ENCODE results near the gene ZRANB1.

The ZRANB1 gene

GRCh38 chr10:124921261-124921660 is 20.7 kb upstream of the ZRANB1 start:
- no peak for DNase-seq (ENCODE audit: low read depth)

- no peak for DNase-seq (ENCODE audit: low read depth)
Measured at GRCh38 chr10:124923684-124924083, 18.2 kb upstream of the ZRANB1 start.

- no peak for DNase-seq (ENCODE audit: low read depth)
Measured at GRCh38 chr10:124926548-124926947, 15.4 kb upstream of the ZRANB1 start.

DNA sequence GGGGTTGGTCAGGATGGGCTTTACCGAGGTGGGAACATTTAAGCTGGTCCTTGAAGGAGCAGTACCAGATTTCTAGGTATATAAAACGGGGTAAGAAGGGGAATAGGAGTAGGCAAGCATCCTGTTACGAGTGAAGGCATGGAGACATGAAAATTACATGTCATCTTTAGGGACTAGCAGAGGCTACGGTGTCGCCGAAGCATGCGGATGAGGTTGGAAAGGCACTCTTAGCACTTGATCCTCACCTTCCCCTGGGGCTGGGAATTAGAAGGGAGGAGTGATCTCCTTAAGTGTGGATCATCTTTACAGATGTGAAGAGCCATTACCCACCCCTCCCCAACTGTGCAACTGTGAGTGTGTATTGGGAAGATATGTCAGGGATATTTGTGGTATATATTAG is 13.8 kb upstream of the ZRANB1 start:
- no peak for DNase-seq (ENCODE audit: low read depth)

- DNase-seq (ENCODE audit: low read depth): no peak
Measured at GRCh38 chr10:124928545-124928944, 13.4 kb upstream of the ZRANB1 start.

GRCh38 chr10:124935946-124936345 is 6.0 kb upstream of the ZRANB1 start:
- DNase-seq (ENCODE audit: low read depth): no peak

DNA sequence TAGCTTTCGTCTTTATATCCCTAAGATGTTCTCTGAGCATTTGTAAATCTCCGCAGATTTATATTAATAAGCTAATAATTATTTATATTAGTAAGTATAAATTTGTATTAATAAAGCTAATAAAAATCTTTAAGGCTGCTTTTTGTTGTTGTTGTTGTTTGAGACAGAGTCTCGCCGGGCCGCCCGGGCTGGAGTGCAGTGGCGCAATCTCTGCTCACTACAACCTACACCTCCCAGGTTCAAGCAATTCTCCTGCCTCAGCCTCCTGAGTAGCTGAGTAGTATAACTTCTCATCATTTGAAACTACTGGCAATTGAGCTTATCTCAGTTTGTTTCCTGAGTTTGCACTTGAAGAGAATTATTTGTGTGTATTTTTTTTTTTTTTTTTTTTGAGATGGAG is 5.1 kb upstream of the ZRANB1 start:
- DNase-seq (ENCODE audit: low read depth): no peak

- DNase-seq (ENCODE audit: low read depth): no peak
Measured at GRCh38 chr10:124939290-124939689, 2.6 kb upstream of the ZRANB1 start.

DNA sequence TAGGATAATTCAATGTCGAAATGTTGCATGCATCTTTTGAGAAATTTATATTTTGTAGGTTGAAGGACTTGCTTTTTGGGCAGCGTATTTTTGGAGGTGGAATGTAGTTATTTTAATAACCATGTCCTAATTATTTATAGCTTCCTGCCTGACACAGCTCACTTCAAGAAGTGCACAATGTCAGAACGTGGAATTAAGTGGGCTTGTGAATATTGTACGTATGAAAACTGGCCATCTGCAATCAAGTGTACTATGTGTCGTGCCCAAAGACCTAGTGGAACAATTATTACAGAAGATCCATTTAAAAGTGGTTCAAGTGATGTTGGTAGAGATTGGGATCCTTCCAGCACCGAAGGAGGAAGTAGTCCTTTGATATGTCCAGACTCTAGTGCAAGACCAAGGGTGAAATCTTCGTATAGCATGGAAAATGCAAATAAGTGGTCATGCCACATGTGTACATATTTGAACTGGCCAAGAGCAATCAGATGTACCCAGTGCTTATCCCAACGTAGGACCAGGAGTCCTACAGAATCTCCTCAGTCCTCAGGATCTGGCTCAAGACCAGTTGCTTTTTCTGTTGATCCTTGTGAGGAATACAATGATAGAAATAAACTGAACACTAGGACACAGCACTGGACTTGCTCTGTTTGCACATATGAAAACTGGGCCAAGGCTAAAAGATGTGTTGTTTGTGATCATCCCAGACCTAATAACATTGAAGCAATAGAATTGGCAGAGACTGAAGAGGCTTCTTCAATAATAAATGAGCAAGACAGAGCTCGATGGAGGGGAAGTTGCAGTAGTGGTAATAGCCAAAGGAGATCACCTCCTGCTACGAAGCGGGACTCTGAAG is 620 bp downstream of the ZRANB1 start:
- peak; percentile 21 for DNase-seq (ENCODE audit: low read depth)

DNA sequence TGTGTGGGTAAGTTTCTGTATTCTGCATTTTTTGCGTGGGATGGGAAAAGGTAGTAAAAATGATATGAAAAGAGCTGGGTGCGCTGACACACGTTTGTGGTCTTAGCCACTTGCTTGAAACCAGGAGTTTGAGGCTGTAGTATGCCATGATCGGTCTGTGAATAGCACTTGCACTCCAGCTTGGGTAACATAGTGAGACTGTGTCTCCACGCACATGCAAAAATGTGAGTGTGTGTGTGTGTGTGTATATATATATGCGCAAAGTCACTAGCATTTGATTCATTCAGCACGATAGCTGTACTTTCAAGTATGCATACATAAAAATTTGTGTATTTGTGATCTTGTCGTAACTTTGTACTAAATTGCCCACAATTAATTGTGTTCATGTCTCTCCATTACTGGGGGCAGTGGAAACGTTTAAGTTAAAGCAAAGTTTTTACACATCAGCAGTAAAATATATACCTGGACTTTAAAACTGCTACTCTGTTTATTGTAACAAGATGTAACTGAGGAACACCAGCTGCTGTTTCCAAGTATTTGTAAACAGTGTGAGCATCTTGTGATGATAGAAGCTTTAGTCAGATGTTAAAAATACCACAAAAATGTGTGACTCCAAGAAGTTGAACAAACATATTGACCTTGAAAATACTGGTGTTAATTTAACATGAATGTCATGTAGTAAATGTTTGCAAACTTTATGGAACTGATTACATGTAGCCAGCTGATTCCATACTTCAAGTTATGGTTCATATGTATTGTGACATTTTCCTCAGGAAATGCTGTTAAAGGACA is 1.6 kb downstream of the ZRANB1 start:
- DNase-seq (ENCODE audit: low read depth): peak; percentile 94

GRCh38 chr10:124944982-124945381 is 3.1 kb downstream of the ZRANB1 start:
- DNase-seq (ENCODE audit: low read depth): peak; percentile 86

DNA sequence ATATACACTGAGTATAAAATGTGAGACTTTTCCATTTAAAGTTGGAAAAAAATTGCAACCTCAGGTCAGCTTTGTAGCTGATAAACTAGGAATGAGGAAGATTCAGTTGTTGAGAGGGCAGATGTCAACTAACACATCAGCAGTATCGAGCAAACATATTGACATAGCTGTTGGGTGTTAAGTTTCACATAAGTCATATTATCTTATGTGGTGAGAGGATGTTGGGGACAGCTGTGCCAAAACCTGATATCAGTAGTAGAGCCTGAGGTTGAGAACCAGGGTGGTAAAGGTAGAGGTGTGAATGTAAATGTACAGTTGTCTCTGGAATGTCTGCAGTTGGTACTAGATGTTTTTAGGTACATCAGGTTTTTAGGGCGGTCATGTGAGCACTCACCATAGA is 5.0 kb downstream of the ZRANB1 start:
- DNase-seq (ENCODE audit: low read depth): no peak

GRCh38 chr10:124949543-124949942 is 7.6 kb downstream of the ZRANB1 start:
- DNase-seq (ENCODE audit: low read depth): peak; percentile 64

GRCh38 chr10:124952123-124952522 is 10.2 kb downstream of the ZRANB1 start:
- DNase-seq (ENCODE audit: low read depth): no peak

- DNase-seq (ENCODE audit: low read depth): no peak
Measured at GRCh38 chr10:124953421-124953820, 11.5 kb downstream of the ZRANB1 start.

- DNase-seq (ENCODE audit: low read depth): peak; percentile 43
Measured at GRCh38 chr10:124955243-124955642, 13.3 kb downstream of the ZRANB1 start.

DNA sequence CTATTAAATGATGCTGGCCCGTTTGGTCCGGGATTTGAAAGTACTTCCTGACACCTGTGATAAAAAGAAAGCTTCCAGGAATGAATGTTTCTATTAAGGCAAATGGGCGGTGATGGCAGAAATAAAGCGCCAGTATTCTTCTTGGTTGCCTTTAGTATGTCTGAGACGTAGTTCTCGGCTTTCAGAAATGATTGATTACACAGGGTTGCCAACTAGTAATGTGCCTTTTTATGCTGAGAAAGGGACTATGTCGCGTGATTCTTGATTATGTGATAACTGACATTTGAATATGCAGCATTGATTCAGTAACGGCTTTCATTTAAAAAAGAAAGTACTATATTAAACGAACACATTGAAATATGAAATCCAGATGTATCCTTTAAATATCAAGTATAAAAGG is 13.9 kb downstream of the ZRANB1 start:
- no peak for DNase-seq (ENCODE audit: low read depth)

- peak; percentile 79 for DNase-seq (ENCODE audit: low read depth)
Measured at GRCh38 chr10:124956764-124957163, 14.8 kb downstream of the ZRANB1 start.

- DNase-seq (ENCODE audit: low read depth): no peak
Measured at GRCh38 chr10:124957404-124957947, 15.6 kb downstream of the ZRANB1 start.

GRCh38 chr10:124959564-124959963 is 17.6 kb downstream of the ZRANB1 start:
- no peak for DNase-seq (ENCODE audit: low read depth)

DNA sequence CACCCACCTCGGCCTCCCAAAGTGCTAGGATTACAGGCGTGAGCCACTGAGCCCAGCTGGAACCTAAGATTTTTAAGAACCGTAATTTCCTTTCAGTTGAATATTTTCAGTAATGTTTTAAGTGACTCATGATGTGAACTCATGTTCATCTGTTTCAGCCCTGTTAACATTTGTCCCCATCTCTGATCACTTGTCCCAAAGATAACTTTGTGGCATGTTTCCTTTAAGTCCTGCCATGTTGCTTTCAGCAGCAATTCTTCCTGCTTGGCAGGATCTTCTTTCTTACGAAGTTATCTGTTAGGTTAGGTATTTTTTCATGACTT is 19.3 kb downstream of the ZRANB1 start:
- DNase-seq (ENCODE audit: low read depth): no peak

DNA sequence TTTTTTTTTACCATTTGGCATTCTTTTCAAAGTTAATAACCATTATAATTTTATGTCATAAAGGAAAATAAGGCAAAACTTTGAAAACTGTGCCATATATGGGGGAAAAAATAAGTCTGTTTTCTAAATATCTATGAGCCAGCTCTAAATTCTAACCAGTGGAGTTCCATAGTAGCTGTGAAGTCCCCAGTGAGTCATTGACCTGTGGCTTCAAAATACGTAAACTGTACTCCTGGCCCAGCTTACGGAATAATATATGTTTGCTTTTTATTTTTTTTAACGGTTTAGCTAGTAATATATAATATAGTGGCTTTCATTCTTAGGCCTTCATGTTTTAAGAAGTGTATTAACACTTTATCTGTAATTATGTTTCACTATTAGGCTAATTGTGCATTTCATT is 20.5 kb downstream of the ZRANB1 start:
- DNase-seq (ENCODE audit: low read depth): no peak

Data from fibroblast of gingiva (primary cell).